NCI-H1048 (cell line): Measurements from ENCODE around the gene RTN1.

Experiments
- DNase-seq: peaks from one replicate; lab custom pipeline; 2025; lab: John Stamatoyannopoulos, UW

The RTN1 gene

GRCh38 chr14:59630288-59630963 is 240.2 kb downstream of the RTN1 start:
- no peak for DNase-seq

GRCh38 chr14:59629444-59630287 is 240.9 kb downstream of the RTN1 start:
- no peak for DNase-seq

GRCh38 chr14:59627011-59627520 is 243.5 kb downstream of the RTN1 start:
- DNase-seq = no peak

GRCh38 chr14:59622631-59623030 is 247.9 kb downstream of the RTN1 start:
- no peak for DNase-seq

- DNase-seq = no peak
Measured at GRCh38 chr14:59619061-59619460, 251.5 kb downstream of the RTN1 start.

- DNase-seq = no peak
Measured at GRCh38 chr14:59601056-59601455, 269.5 kb downstream of the RTN1 start.

GRCh38 chr14:59600211-59600945 is 270.2 kb downstream of the RTN1 start:
- no peak for DNase-seq

GRCh38 chr14:59595071-59595470 is 275.5 kb downstream of the RTN1 start:
- no peak for DNase-seq

GRCh38 chr14:59591641-59592370 is 278.8 kb downstream of the RTN1 start:
- no peak for DNase-seq

- no peak for DNase-seq
Measured at GRCh38 chr14:59588101-59588500, 282.5 kb downstream of the RTN1 start.

GRCh38 chr14:59585891-59586554 is 284.6 kb downstream of the RTN1 start:
- DNase-seq = no peak

GRCh38 chr14:59583755-59584154 is 286.8 kb downstream of the RTN1 start:
- no peak for DNase-seq

GRCh38 chr14:59582845-59583509 is 287.6 kb downstream of the RTN1 start:
- DNase-seq = no peak

GRCh38 chr14:59582161-59582560 is 288.4 kb downstream of the RTN1 start:
- no peak for DNase-seq

- DNase-seq = no peak
Measured at GRCh38 chr14:59580911-59581310, 289.7 kb downstream of the RTN1 start.

GRCh38 chr14:59576332-59577294 is 294.0 kb downstream of the RTN1 start, which contains the start of gene CCDC175:
Gene CCDC175, minus strand, starts transcription at chr14:59576812. Its CDS starts 37 bp downstream, at chr14:59576775.
- no peak for DNase-seq

GRCh38 chr14:59570122-59570521 is 300.5 kb downstream of the RTN1 start:
- no peak for DNase-seq

- no peak for DNase-seq
Measured at GRCh38 chr14:59566725-59567124, 303.9 kb downstream of the RTN1 start.

GRCh38 chr14:59566296-59566695 is 304.3 kb downstream of the RTN1 start:
- DNase-seq = no peak
